HCT116 (cell line): ENCODE data around the gene CYSLTR2. TPM values are rescaled to one million over a fixed set of nuclear protein-coding genes. Genes with fewer than 3 reads are reported as not detected.
"Not testable (repeated sequence)": the region's sequence is repeated elsewhere in the genome, so short reads cannot be mapped to it uniquely, and the experiment has no call there.

ENCODE experiments used
- ATAC-seq: fragments of 200-7000 bp; cut with Tn5 transposase; 2 replicates; pipeline ENCODE4 v1.9.1; 2020; ENCODE audit warnings: mild to moderate bottlenecking, moderate library complexity
- BruUV-seq: library from RNA; stranded (reverse); fragments of 400-500 nt; replicated peaks from 2 replicates; lab custom pipeline; 2021; lab: Mats Ljungman, UMichigan
- CTCF ChIA-PET: fragments of 300-600 bp; sonication (Branson Sonifier 250); formaldehyde crosslinking; loops from one replicate; lab custom pipeline; 2021; ENCODE audit warnings: antibody characterized with exemption; lab: Charles Lee
- POLR2A ChIA-PET: fragments of 300-600, 350-600 bp; sonication (Branson Sonifier 250); formaldehyde crosslinking; loops from one replicate; lab custom pipeline; 2021; ENCODE audit warnings: antibody characterized with exemption; lab: Charles Lee
- RAD21 ChIA-PET, 2 experiments: fragments of 300-600 bp; sonication (Branson Sonifier 250); formaldehyde crosslinking; loops; one replicate each; lab custom pipeline; 2023; ENCODE audit warnings: low total read pairs in 2 of 2; ENCODE audit not compliant: uncharacterized antibody in 2 of 2, unreplicated experiment in 2 of 2, low non-redundant PET in 1 of 2; lab: Charles Lee
- DNase-seq: peaks from one replicate; pipeline ENCODE4 v3.0.0-alpha.2; 2010; ENCODE audit warnings: low read depth, low spot score
- H2AFZ ChIP-seq: fragments of 200-600 bp; shearing (Covaris generic), sonication (generic); 2 replicates; pipeline ENCODE4 v1.6.1; 2017; ENCODE audit warnings: low read depth, mixed run types, mixed read lengths, antibody characterized with exemption, low read length; ENCODE audit not compliant: poor library complexity, severe bottlenecking
- H3K27ac ChIP-seq: 2 replicates; pipeline ENCODE4 v1.5.1; 2012; ENCODE audit warnings: low read depth, low read length
- H3K27me3 ChIP-seq: fragments of 200-600 bp; sonication (generic); 2 replicates; pipeline ENCODE4 v1.6.1; 2016; ENCODE audit warnings: mixed run types, low read length, mixed read lengths; ENCODE audit not compliant: insufficient read depth
- H3K36me3 ChIP-seq, 2 experiments: fragments of 200-500 bp in 1 of 2; fragments of 200-600 bp in 1 of 2; sonication (Bioruptor generic) in 1 of 2; sonication (generic) in 1 of 2; 2 replicates each; pipeline versions ENCODE4 v1.5.1 to v1.6.1; 2014 to 2016; ENCODE audit warnings: low read length in 2 of 2, inconsistent platforms in 1 of 2, mixed read lengths in 1 of 2, mixed run types in 1 of 2; ENCODE audit not compliant: insufficient read depth in 2 of 2, control insufficient read depth in 1 of 2
- H3K4me1 ChIP-seq, 2 experiments: fragments of 200-600 bp in 1 of 2; sonication (generic) in 1 of 2; 2 replicates each; pipeline versions ENCODE4 v1.5.1 to v1.6.1; 2012 to 2017; ENCODE audit warnings: low read length in 2 of 2, inconsistent platforms in 1 of 2, mild to moderate bottlenecking in 1 of 2, mixed read lengths in 1 of 2, mixed run types in 1 of 2, moderate library complexity in 1 of 2; ENCODE audit not compliant: insufficient read depth in 2 of 2, control insufficient read depth in 1 of 2
- H3K4me2 ChIP-seq: fragments of 200-600 bp; sonication (generic); 2 replicates; pipeline ENCODE4 v1.6.1; 2017; ENCODE audit warnings: mixed run types, low read length, mixed read lengths
- H3K4me3 ChIP-seq, 2 experiments: fragments of 200-600 bp in 1 of 2; sonication (generic) in 1 of 2; replicated peaks in 1 of 2; 2 replicates each; pipeline ENCODE4 v1.5.1; 2011 to 2016; ENCODE audit warnings: low read length in 2 of 2, control low read depth in 1 of 2, low read depth in 1 of 2, mild to moderate bottlenecking in 1 of 2, mixed read lengths in 1 of 2, mixed run types in 1 of 2
- H3K79me2 ChIP-seq: fragments of 200-600 bp; sonication (generic); 2 replicates; pipeline ENCODE4 v1.6.1; 2017; ENCODE audit warnings: mild to moderate bottlenecking, mixed run types, low read length, moderate library complexity, mixed read lengths; ENCODE audit not compliant: insufficient read depth
- H3K9ac ChIP-seq: fragments of 200-600 bp; sonication (generic); 2 replicates; pipeline ENCODE4 v1.6.1; 2016; ENCODE audit warnings: low read length, mixed read lengths
- H3K9me2 ChIP-seq: fragments of 200-600 bp; sonication (generic), shearing (Covaris generic); 2 replicates; pipeline ENCODE4 v1.6.1; 2017; ENCODE audit warnings: mixed run types, mild to moderate bottlenecking, moderate library complexity; ENCODE audit not compliant: insufficient read depth
- H3K9me3 ChIP-seq, 2 experiments: fragments of 200-500 bp in 1 of 2; fragments of 200-600 bp in 1 of 2; sonication (Bioruptor generic) in 1 of 2; sonication (generic) in 1 of 2; 2 replicates each; pipeline ENCODE4 v1.6.1; 2014 to 2017; ENCODE audit warnings: low read length in 2 of 2, mixed read lengths in 2 of 2, inconsistent platforms in 1 of 2, low read depth in 1 of 2, mild to moderate bottlenecking in 1 of 2, mixed run types in 1 of 2, moderate library complexity in 1 of 2; ENCODE audit not compliant: control insufficient read depth in 1 of 2, insufficient read depth in 1 of 2
- H4K20me1 ChIP-seq: fragments of 200-600 bp; sonication (generic), shearing (Covaris generic); 2 replicates; pipeline ENCODE4 v1.6.1; 2017; ENCODE audit warnings: mixed run types, mild to moderate bottlenecking, moderate library complexity; ENCODE audit not compliant: insufficient read depth
- CBX3 ChIP-seq: IDR thresholded peaks from 2 replicates; pipeline ENCODE4 v1.6.1; 2012; ENCODE audit warnings: low read depth
- CEBPB ChIP-seq: IDR thresholded peaks from 2 replicates; pipeline ENCODE4 v1.6.1; 2012; ENCODE audit warnings: low read depth
- EGR1 ChIP-seq: IDR thresholded peaks from 2 replicates; pipeline ENCODE4 v1.6.1; 2012; ENCODE audit warnings: low read depth
- EZH2 ChIP-seq: fragments of 200-600 bp; sonication (generic); IDR thresholded peaks from 2 replicates; pipeline ENCODE4 v1.6.1; 2017; ENCODE audit warnings: antibody characterized with exemption, mixed run types
- EZH2phosphoT487 ChIP-seq: fragments of 200-600 bp; IDR thresholded peaks from 2 replicates; pipeline ENCODE4 v1.6.1; 2018; ENCODE audit warnings: antibody characterized with exemption, borderline replicate concordance
- JUND ChIP-seq: IDR thresholded peaks from 2 replicates; pipeline ENCODE4 v1.6.1; 2012
- SIN3A ChIP-seq: IDR thresholded peaks from 2 replicates; pipeline ENCODE4 v1.6.1; 2012; ENCODE audit warnings: low read depth
- SRF ChIP-seq: IDR thresholded peaks from 2 replicates; pipeline ENCODE4 v1.6.1; 2012; ENCODE audit warnings: low read depth
- TCF7L2 ChIP-seq: IDR thresholded peaks from 2 replicates; pipeline ENCODE4 v1.7.0; 2011; ENCODE audit warnings: borderline replicate concordance, inconsistent platforms; ENCODE audit not compliant: insufficient read depth, insufficient read length; ENCODE audit errors: extremely low read depth
- YY1 ChIP-seq: IDR thresholded peaks from 2 replicates; pipeline ENCODE4 v1.6.1; 2011; ENCODE audit warnings: low read length, low read depth, moderate library complexity, mild to moderate bottlenecking; ENCODE audit not compliant: insufficient replicate concordance; ENCODE audit errors: extremely low read depth
- ZFX ChIP-seq: fragments of 450-650 bp; IDR thresholded peaks from 2 replicates; pipeline ENCODE4 v1.6.1; 2017
- ZNF274 ChIP-seq: fragments of 200-500 bp; sonication (Bioruptor generic); IDR thresholded peaks from 2 replicates; pipeline ENCODE4 v1.6.1; 2014; ENCODE audit warnings: mild to moderate bottlenecking, low read depth, low read length, inconsistent platforms
- intact Hi-C: fragments of 100-400 bp; cut with micrococcal nuclease; formaldehyde crosslinking; loops from 2 replicates; pipeline ENCODE4 v1.10.0; 2022
- total RNA-seq: library from RNA; stranded (reverse); gene quantifications from one replicate; pipeline ENCODE4 v1.2.1, GENCODE V29; 2021; ENCODE audit not compliant: unreplicated experiment
- TF ChIP-seq, protein P1 (sequence below): IDR thresholded peaks from 2 replicates; pipeline ENCODE4 v1.6.1; 2012
- TF ChIP-seq, protein P2 (sequence below): IDR thresholded peaks from 2 replicates; pipeline ENCODE4 v1.6.1; 2011; ENCODE audit warnings: mild to moderate bottlenecking, low read length, moderate library complexity; ENCODE audit not compliant: insufficient replicate concordance; ENCODE audit errors: extremely low read depth

Gene CYSLTR2
- total RNA-seq, 1 experiment from 2014 or later: not detected

DNA sequence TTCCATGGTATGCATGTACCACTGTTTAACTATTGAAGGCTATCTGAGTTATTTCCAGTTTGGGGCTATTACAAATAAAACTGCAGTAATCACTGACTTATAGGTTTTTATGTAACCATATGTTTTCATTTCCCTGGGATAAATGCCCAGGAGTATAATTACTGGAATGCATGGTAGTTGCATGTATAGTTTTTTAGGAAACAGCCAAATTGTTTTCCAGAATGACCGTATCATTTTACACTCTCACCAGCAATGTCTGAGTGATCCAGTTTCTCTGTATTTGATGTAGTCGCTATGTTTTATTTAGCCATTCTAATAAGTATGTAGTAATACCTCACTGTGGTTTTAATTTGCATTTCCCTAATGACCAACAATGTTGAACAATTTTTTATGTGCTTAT is 42.0 kb downstream of the CYSLTR2 start:
- Histone ChIP-seq H3K9me3 (no peaks in the 10 kb centered on the region), H3K9me2 (no peaks in the 10 kb centered on the region), H3K4me2 (no peak overlapping the region), H3K79me2 (no peaks in the 10 kb centered on the region), H4K20me1 (no peaks in the 10 kb centered on the region), H3K27ac (no peak overlapping the region), H3K4me1 (no peaks in the 10 kb centered on the region)
- BruUV-seq: no TSS peak
- ChIA-PET POLR2A (no interaction called here), CTCF (no interaction called here)
- intact Hi-C loops: no loop called here
- no peak for ATAC-seq
- TF ChIP-seq TCF7L2 (no peak), EZH2 (no peak), EZH2phosphoT487 (no peak), CBX3 (no peak), EGR1 (no peak), YY1 (no peak), ZNF274 (no peak), ZFX (no peak), CEBPB (no peak), SIN3A (no peak), SRF (no peak), JUND (no peak)
- TF ChIP-seq, protein P1, sequence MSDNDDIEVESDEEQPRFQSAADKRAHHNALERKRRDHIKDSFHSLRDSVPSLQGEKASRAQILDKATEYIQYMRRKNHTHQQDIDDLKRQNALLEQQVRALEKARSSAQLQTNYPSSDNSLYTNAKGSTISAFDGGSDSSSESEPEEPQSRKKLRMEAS: no peak
- TF ChIP-seq, protein P2, sequence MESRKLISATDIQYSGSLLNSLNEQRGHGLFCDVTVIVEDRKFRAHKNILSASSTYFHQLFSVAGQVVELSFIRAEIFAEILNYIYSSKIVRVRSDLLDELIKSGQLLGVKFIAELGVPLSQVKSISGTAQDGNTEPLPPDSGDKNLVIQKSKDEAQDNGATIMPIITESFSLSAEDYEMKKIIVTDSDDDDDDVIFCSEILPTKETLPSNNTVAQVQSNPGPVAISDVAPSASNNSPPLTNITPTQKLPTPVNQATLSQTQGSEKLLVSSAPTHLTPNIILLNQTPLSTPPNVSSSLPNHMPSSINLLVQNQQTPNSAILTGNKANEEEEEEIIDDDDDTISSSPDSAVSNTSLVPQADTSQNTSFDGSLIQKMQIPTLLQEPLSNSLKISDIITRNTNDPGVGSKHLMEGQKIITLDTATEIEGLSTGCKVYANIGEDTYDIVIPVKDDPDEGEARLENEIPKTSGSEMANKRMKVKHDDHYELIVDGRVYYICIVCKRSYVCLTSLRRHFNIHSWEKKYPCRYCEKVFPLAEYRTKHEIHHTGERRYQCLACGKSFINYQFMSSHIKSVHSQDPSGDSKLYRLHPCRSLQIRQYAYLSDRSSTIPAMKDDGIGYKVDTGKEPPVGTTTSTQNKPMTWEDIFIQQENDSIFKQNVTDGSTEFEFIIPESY: no peak
- TF ChIP-seq, all 23 proteins: peak for 0
- Histone ChIP-seq H3K27me3 (no peaks in the 10 kb centered on the region), H3K9ac (no peak overlapping the region), H3K36me3 (no peaks in the 10 kb centered on the region), H3K4me3 (no peak overlapping the region), H2AFZ (no peak overlapping the region)
- no peak for DNase-seq
- RAD21 ChIA-PET: no interaction called here

DNA sequence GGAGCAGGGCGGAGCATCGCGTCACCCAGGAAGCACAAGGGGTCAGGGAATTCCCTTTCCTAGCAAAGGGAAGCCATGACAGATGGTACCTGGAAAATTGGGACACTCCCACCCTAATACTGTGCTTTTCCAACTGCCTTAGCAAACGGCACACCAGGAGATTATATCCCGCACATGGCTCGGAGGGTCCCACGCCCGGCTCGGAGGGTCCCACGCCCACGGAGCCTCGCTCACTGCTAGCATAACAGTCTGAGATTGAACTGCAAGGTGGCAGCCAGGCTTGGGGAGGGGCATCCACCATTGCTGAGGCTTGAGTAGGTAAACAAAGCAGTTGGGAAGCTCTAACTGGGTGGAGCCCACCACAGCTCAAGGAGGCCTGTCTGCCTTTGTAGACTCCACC is 42.9 kb downstream of the CYSLTR2 start:
- H2AFZ ChIP-seq, intact Hi-C loops, POLR2A ChIA-PET, H3K9me3 ChIP-seq, H3K27me3 ChIP-seq, H3K4me3 ChIP-seq, H4K20me1 ChIP-seq, H3K79me2 ChIP-seq, H3K4me1 ChIP-seq, ATAC-seq, H3K9ac ChIP-seq, BruUV-seq, H3K36me3 ChIP-seq, H3K27ac ChIP-seq, H3K9me2 ChIP-seq, RAD21 ChIA-PET, CTCF ChIA-PET, H3K4me2 ChIP-seq, DNase-seq: not testable (repeated sequence)
